HG03045 (cell line): ENCODE data around the gene DDAH2.
A peak's percentile ranks its signal among the peaks of the same experiment; 100 is the strongest.

Source experiments
- ATAC-seq: cut with Tn5 transposase; IDR thresholded peaks from one replicate; pipeline ENCODE4 v1.9.1; 2021; ENCODE audit warnings: mild to moderate bottlenecking, moderate library complexity; ENCODE audit not compliant: unreplicated experiment

Gene DDAH2, protein sequence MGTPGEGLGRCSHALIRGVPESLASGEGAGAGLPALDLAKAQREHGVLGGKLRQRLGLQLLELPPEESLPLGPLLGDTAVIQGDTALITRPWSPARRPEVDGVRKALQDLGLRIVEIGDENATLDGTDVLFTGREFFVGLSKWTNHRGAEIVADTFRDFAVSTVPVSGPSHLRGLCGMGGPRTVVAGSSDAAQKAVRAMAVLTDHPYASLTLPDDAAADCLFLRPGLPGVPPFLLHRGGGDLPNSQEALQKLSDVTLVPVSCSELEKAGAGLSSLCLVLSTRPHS

GRCh38 chr6:31728767-31729514 is at the start of gene DDAH2:
Gene DDAH2 (minus strand): TSS chr6:31729299. CDS start chr6:31729161, 138 bp downstream.
- ATAC-seq: no peak

DNA sequence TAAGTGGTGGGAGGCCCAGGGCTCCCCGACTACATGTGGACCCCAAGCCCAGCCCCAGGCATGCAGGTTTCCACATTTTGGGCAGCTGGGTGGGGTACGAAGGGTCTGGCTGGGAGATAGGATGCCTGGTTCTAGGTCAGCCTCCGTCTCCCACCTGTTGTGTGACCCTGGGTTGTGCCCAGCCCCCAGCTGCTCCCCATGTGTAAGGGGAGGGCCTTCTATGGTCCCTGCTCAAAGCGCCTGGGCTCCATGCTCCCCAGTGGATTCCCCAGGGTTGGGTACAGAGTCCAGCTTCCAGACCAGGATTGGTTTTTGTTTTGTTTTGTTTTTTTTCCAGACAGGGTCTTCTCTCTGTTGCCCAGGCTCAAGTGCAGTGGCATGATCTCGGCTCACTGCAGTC is 49.1 kb upstream of the DDAH2 start:
- no peak for ATAC-seq

GRCh38 chr6:31777667-31778050 is 48.6 kb upstream of the DDAH2 start:
- no peak for ATAC-seq

- peak; percentile 67 for ATAC-seq
Observed at GRCh38 chr6:31776989-31777666, 48.0 kb upstream of the DDAH2 start, which contains the start of gene VWA7. Gene VWA7 (minus strand): TSS chr6:31777328. CDS start chr6:31776779, 549 bp downstream.

GRCh38 chr6:31776485-31776988 is 47.4 kb upstream of the DDAH2 start:
- no peak for ATAC-seq

- ATAC-seq: no peak
Observed at GRCh38 chr6:31775633-31776484, 46.8 kb upstream of the DDAH2 start.

DNA sequence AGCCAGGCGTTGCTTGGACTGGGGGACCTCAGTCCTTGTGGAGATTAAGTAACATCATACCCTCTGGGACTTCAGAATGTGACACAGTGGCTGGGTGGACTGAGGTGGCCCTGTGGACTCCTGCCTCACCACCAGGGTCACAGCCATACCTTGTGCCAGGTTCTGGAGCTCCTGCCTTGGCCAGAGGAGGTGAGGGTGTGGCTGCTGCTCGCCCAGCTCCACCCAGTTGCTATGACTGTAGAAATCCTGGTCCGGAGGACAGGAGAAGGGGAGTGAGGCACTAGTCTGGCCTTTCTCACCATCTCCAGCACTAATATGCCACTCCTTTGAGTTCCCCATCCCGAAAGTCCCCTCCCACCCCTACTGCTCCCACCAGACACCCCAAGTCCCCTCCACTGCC is 46.1 kb upstream of the DDAH2 start:
- no peak for ATAC-seq

GRCh38 chr6:31771992-31772358 is 42.9 kb upstream of the DDAH2 start:
- no peak for ATAC-seq

- no peak for ATAC-seq
Observed at GRCh38 chr6:31770860-31771259, 41.8 kb upstream of the DDAH2 start.

GRCh38 chr6:31769684-31770371 is 40.7 kb upstream of the DDAH2 start:
- no peak for ATAC-seq

- no peak for ATAC-seq
Observed at GRCh38 chr6:31768363-31769257, 39.5 kb upstream of the DDAH2 start.

DNA sequence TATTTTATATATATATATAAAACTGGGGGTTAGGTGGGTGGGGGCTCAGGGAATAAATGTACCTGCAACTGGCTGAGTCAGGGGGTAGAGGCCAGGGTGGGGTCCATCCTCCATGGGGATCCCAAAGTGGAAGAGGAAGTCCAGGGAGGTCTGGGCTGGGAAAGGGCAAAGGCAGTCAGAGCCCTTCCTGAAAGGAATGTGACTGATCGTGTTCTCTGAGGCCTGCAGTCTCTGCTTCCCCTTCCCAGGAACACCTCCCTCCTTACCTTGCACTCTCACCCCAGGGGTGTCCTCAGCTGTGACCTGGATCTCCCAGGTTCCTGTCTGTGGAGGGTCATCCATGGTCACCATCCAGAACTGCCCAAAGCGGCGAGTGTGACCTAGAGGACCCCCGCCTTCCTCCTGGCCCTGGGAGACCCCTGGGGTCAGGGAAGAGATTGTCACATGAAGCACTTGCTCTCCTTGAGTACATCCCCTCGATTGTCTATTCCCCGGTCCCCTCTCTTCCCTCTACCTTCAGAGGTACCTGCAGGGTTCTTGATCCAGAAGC is 38.1 kb upstream of the DDAH2 start:
- ATAC-seq: no peak

DNA sequence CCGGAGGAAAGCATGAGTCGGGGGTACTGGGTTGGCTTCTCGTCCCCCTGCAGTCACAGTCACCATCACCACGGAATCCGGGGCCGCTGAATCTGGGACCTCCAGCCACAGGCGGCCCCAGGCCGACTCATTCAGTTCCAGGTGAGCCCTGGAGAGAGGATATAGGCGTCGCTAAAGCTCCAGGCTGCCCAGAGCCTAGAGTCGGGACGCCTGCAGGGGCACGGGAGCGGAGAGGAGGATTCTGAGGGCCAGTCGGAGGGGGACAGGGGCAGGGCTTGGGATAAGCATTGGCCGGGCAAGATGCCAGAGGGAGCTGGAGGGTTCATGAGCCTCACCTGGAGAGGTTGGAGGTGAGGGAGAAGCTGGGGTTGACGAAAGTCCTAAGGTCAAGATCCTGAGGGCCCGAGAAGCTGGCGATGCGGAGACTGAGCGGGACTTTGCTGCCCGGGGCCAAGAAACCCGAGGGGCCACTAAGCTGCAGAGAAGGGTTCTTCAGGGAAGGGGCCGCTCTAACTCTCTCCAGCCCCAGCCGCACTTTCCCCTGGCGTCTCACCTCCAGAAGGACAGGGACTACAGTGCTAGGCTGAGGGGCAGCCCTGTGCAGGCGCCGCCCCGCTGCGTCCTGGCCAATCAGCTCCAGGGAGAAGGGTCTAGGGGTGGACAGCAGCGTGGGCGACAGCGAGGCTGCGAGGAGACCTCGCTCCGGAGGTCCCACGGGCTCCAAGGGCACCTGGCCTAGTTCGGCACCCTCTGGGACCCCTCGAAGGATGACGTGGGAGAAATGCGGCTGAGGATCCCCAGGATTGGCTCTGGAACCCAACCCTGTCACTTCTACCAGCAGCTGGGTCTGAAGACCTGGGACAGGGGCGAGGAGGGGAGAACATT is 37.1 kb upstream of the DDAH2 start:
- ATAC-seq: no peak

GRCh38 chr6:31765559-31765909 is 36.4 kb upstream of the DDAH2 start:
- no peak for ATAC-seq

GRCh38 chr6:31764198-31764597 is 35.1 kb upstream of the DDAH2 start:
- no peak for ATAC-seq

- ATAC-seq: no peak
Observed at GRCh38 chr6:31763619-31763940, 34.5 kb upstream of the DDAH2 start.

GRCh38 chr6:31762878-31763618 is 33.9 kb upstream of the DDAH2 start:
- no peak for ATAC-seq
